Measurements from ENCODE around the gene ZBTB34.

ZBTB34 gene

DNA sequence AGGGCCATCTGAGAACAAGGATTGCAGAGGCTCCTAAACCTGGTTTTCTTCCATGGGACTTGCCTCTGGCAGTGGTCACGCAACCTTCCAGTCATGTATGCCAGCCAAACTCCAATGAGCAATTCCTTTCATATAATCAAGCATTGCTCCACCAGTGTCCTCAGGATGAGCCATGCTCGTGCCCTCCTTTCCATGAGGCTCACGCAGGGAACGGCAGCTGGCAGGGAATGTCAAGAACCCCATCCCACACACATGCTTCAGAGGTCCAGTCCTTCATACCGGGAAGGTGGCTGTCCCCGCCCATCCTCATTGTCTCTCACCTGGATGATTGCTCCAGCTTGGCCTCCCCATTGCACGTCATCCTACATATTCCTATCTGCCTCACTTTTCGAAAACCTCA, 13.4 kb upstream of the ZBTB34 start:
- ChIA-PET POLR2A (no interaction called here), CTCF (no interaction called here)
- H3K27ac ChIP-seq (ENCODE audit: extremely low read depth, low read depth, low read length) = no peak overlapping the region
- no peak overlapping the region for H3K4me3 ChIP-seq (ENCODE audit: low read depth, low read length)
- no peaks in the 10 kb centered on the region for H3K9me3 ChIP-seq (ENCODE audit: control insufficient read depth, insufficient read depth, low read depth, low read length)
- H3K4me1 ChIP-seq (ENCODE audit: control insufficient read depth, insufficient read depth, low read length) = no peaks in the 10 kb centered on the region
- TF ChIP-seq, protein P1, sequence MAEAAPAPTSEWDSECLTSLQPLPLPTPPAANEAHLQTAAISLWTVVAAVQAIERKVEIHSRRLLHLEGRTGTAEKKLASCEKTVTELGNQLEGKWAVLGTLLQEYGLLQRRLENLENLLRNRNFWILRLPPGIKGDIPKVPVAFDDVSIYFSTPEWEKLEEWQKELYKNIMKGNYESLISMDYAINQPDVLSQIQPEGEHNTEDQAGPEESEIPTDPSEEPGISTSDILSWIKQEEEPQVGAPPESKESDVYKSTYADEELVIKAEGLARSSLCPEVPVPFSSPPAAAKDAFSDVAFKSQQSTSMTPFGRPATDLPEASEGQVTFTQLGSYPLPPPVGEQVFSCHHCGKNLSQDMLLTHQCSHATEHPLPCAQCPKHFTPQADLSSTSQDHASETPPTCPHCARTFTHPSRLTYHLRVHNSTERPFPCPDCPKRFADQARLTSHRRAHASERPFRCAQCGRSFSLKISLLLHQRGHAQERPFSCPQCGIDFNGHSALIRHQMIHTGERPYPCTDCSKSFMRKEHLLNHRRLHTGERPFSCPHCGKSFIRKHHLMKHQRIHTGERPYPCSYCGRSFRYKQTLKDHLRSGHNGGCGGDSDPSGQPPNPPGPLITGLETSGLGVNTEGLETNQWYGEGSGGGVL (tag by site-specific recombination; IDR thresholded peaks at IDR 0.05) = no peak
- TF ChIP-seq ZXDB (tag by site-specific recombination; IDR thresholded peaks at IDR 0.05) = no peak
- TF ChIP-seq KLF8 (tag by site-specific recombination; IDR thresholded peaks at IDR 0.05) = no peak
- TF ChIP-seq, protein P2, sequence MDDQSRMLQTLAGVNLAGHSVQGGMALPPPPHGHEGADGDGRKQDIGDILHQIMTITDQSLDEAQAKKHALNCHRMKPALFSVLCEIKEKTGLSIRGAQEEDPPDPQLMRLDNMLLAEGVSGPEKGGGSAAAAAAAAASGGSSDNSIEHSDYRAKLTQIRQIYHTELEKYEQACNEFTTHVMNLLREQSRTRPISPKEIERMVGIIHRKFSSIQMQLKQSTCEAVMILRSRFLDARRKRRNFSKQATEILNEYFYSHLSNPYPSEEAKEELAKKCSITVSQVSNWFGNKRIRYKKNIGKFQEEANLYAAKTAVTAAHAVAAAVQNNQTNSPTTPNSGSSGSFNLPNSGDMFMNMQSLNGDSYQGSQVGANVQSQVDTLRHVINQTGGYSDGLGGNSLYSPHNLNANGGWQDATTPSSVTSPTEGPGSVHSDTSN (CRISPR knock-in tag; IDR thresholded peaks at IDR 0.05) = no peak
- TF ChIP-seq HOXD13 (CRISPR knock-in tag; IDR thresholded peaks at IDR 0.05; ENCODE audit: borderline replicate concordance) = no peak
- TF ChIP-seq SALL2 (tag by site-specific recombination; IDR thresholded peaks at IDR 0.05; ENCODE audit: borderline replicate concordance) = no peak
- TF ChIP-seq ZSCAN18 (tag by site-specific recombination; IDR thresholded peaks at IDR 0.05) = no peak
- TF ChIP-seq ZNF155 (tag by site-specific recombination; IDR thresholded peaks at IDR 0.05) = no peak
- TF ChIP-seq ZNF548 (tag by site-specific recombination; IDR thresholded peaks at IDR 0.05) = no peak
- TF ChIP-seq ZNF561 (tag by site-specific recombination; IDR thresholded peaks at IDR 0.05; ENCODE audit: borderline replicate concordance) = no peak
- TF ChIP-seq ZNF248 (tag by site-specific recombination; IDR thresholded peaks at IDR 0.05) = no peak
- no peak for TF ChIP-seq ZBTB17 (tag by site-specific recombination; IDR thresholded peaks at IDR 0.05)
- TF ChIP-seq TSHZ1 (tag by site-specific recombination; IDR thresholded peaks at IDR 0.05; ENCODE audit: borderline replicate concordance) = no peak
- TF ChIP-seq ZNF664 (tag by site-specific recombination; IDR thresholded peaks at IDR 0.05) = no peak
- no peak for TF ChIP-seq ZNF658 (tag by site-specific recombination; IDR thresholded peaks at IDR 0.05)
- no peak for TF ChIP-seq ZNF560 (tag by site-specific recombination; IDR thresholded peaks at IDR 0.05; ENCODE audit: borderline replicate concordance)
- TF ChIP-seq ZNF214 (tag by site-specific recombination; IDR thresholded peaks at IDR 0.05; ENCODE audit: borderline replicate concordance) = no peak
- H3K36me3 ChIP-seq (ENCODE audit: control insufficient read depth in 2 of 2, insufficient read depth in 1 of 2, low read length in 2 of 2) = no peaks in the 10 kb centered on the region

GRCh38 chr9:126849591-126850225, 10.7 kb upstream of the ZBTB34 start:
- Histone ChIP-seq H3K4me1 (ENCODE audit: control insufficient read depth, insufficient read depth, low read length) (no peaks in the 10 kb centered on the region), H3K27ac (ENCODE audit: extremely low read depth, low read depth, low read length) (no peak overlapping the region), H3K4me3 (ENCODE audit: low read depth, low read length) (no peak overlapping the region), H3K9me3 (ENCODE audit: control insufficient read depth, insufficient read depth, low read depth, low read length) (no peaks in the 10 kb centered on the region), H3K36me3 (ENCODE audit: control insufficient read depth in 2 of 2, insufficient read depth in 1 of 2, low read length in 2 of 2) (no peaks in the 10 kb centered on the region)
- ChIA-PET CTCF (interaction anchor here (0.9 to 3.7 kb wide), 3 partner anchors 9 to 91 kb away, joined by 4 to 16 read pairs (median 4); partner anchors contain the start of gene ZBTB34), POLR2A (interaction anchor here (1.0 to 1.1 kb wide), 2 partner anchors 45 to 547 kb away, joined by 3 read pairs; partner anchors contain the start of genes SLC2A8 and ZBTB43)
- TF ChIP-seq ZNF324 (tag by site-specific recombination; IDR thresholded peaks at IDR 0.05) (no peak), ZNF768 (tag by site-specific recombination; IDR thresholded peaks at IDR 0.05) (no peak), ZNF140 (tag by site-specific recombination; IDR thresholded peaks at IDR 0.05) (no peak), ZBTB8A (tag by site-specific recombination; IDR thresholded peaks at IDR 0.05) (no peak), ZNF426 (tag by site-specific recombination; IDR thresholded peaks at IDR 0.05) (no peak), SCRT1 (tag by site-specific recombination; IDR thresholded peaks at IDR 0.05; ENCODE audit: borderline replicate concordance) (no peak), SP7 (tag by site-specific recombination; IDR thresholded peaks at IDR 0.05) (no peak), ZSCAN5A (tag by site-specific recombination; IDR thresholded peaks at IDR 0.05) (no peak), ZNF623 (tag by site-specific recombination; IDR thresholded peaks at IDR 0.05) (no peak), ZNF157 (tag by site-specific recombination; IDR thresholded peaks at IDR 0.05) (no peak)

All from HEK293 (cell line).